CD4-positive, alpha-beta T cell treated with Interleukin-4 for 4 hours (primary cell): ENCODE data around the gene PFDN4.

Experiments
- DNase-seq: peaks from one replicate; pipeline ENCODE4 v3.0.0-alpha.2; 2020

Gene PFDN4

DNA sequence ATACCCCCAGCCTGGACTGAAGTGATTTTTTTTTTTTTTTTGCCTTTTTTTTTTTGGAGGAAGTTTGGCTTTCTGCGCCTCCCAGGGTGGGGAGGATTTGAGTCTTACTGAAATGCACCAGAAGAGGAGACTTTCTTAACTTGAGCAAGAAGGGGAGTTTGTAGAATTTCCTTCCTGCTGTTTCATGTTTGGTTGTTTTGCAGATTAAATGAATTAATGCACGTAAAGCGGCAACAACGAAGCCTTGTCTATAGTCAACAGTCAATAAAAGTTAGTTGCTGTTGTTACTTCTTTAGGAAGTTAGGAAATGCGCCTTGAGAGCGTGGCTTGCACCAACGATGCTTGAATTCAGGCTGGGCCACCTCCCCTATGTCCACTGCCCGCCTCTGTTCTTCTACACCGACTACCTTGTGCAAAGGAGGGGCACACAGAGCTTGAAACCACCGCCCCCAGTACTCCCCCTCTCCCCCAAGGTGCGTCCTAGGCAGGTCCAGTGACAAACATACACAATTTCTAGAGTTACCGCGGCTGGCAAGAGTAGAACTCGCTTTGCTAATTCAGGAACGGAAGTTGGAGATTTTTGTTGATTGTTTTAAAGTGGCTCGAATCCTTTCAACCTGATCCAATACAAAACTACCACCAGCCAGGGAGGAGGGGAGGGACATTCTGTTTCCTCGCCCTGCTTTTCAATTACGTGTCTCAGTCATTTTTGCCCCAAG, 33.3 kb upstream of the PFDN4 start:
- no peak for DNase-seq

GRCh38 chr20:54176610-54177009, 31.3 kb upstream of the PFDN4 start:
- DNase-seq: no peak

GRCh38 chr20:54177378-54177777, 30.5 kb upstream of the PFDN4 start:
- DNase-seq: no peak

DNA sequence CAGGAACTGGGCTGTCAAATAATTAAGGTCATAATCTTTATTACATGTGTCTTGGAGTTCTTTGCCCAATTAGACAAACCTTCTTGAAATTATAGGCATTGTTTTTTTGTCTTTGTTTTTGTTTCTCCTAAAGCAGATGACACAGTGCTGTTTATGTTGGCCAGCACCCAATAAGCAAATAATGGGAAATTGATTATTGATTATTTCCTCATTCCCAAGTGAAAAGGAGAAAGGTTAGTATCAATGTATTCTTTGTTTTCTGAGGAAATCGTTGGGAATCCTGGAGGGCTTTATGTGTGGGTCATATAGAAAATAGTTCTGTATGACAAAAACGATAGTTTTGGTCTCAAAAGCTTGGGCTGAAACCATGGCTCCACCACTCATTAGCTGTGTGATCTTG, 29.6 kb upstream of the PFDN4 start:
- no peak for DNase-seq

DNA sequence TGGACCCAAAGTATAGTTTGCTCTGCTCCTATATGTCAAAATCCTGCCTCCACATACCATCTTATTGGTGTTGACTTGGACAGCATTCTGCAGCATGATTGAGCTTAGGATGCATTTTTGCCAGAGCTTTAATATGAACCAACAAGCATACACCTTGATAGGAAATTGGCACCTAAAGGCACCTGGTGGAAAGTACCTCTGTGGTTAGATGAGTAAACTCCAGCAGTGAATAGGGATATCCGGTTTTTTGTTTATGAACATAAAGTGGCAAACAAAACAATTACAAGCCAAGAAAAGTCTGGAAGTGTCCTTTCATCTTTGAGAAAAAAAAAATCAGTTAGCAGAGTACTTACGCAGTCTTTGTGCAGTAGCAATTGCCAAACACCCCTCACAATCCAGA, 27.9 kb upstream of the PFDN4 start:
- no peak for DNase-seq

GRCh38 chr20:54180931-54181330, 27.0 kb upstream of the PFDN4 start:
- DNase-seq: no peak

DNA sequence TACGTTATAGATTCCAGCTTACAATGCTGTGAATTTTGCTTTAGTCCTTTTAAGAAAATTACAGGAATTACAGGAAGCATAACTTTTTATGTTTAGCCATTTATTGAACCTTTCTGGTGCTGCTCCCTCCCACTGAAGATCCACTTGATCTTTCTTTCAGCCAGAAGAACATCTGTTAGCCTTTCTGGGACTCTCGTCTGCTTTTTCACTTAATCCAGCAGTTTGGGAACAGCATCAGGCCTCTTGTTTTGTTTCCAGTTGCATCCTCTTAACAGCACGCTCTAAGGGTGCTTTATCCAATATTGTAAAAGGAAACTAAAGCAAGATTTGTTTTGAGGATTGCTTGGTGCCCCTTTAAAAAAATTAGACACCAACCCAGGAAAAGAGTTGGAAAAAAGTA, 23.8 kb upstream of the PFDN4 start:
- DNase-seq: no peak

DNA sequence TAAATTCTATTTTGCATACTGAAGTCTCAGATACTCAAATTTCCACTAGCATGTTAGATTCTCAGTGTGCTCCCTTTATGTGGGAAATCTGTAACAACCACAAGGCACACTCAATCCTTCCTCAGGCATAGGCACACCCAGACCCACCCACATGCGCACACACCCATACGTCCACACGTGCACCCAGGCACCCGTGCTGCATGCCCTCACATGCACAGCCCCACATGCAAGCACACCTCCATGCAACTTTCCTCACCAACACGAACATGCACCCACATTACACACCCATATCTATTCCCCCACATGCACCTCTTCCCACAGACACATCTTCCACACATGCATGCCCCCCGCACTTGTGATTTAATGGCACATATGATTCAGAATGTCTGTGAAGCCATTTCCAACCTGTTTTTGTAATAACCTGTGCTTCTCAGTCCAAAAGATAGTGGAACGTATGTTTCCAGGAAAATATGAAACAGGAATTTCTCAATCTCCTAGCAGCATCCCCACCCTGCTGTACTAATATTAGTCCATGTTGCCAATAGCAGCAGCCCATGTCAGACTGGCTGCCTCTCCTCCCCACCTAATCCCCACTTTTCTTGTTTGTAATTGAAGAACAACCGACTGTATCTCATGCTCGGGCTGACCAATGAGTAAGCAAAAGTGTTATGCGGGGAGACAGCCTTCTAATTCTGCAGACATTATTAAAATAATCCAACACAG, 22.8 kb upstream of the PFDN4 start:
- DNase-seq: no peak

DNA sequence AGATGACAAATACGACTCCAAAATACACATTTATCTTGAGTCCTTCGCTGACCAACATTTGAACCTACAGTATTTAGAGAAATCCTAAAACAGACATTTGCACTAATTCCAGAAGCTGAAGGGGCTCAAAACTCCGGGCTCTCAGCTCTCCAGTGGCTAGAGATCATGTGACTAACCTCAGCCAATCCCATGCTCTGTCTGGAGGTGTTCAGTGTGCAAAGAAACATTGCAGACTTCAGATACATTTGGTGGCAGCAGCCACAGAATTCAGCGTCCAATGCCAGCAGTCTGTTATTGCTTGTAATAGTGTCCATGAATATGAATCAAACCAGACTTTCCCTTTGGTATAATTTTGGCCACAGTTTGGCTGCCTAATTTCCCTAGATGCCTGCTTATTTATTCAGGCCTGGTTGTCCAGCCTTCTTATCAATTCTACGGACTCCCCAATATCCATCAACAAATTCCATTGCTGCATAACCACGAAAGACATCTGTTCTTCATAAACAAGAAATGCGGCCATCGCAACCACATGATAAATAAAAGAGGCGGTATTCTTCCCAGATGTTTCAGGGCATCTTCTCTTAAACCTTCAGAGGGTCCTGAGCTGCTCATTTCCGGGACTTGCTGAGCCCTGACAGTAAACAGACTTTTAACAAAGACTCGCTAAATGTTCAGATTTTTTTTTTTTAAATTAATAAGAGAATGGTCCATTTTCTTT, 19.6 kb upstream of the PFDN4 start:
- no peak for DNase-seq

DNA sequence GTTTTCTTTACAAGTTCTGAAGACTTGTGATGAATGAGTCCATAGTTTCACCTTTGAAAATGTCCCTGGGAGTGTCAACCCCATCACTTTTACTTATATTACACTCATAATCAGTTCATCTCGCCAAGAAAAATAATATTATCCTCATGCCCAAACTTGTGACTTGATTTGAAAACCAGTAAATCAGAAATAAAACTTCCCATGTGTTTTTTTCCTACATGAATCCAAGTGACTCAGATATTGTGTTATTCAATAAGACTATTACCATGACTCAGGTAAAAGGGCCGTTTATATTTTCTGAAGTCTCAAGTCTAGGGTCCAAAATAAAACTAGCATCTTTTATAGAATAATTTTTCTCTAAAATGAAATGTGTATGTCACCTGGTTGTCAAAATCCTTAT, 18.3 kb upstream of the PFDN4 start:
- no peak for DNase-seq

- DNase-seq: no peak
These were observed 17.7 kb upstream of the PFDN4 start for GRCh38 chr20:54190217-54190616.

GRCh38 chr20:54193817-54194216, 14.1 kb upstream of the PFDN4 start:
- DNase-seq: no peak

DNA sequence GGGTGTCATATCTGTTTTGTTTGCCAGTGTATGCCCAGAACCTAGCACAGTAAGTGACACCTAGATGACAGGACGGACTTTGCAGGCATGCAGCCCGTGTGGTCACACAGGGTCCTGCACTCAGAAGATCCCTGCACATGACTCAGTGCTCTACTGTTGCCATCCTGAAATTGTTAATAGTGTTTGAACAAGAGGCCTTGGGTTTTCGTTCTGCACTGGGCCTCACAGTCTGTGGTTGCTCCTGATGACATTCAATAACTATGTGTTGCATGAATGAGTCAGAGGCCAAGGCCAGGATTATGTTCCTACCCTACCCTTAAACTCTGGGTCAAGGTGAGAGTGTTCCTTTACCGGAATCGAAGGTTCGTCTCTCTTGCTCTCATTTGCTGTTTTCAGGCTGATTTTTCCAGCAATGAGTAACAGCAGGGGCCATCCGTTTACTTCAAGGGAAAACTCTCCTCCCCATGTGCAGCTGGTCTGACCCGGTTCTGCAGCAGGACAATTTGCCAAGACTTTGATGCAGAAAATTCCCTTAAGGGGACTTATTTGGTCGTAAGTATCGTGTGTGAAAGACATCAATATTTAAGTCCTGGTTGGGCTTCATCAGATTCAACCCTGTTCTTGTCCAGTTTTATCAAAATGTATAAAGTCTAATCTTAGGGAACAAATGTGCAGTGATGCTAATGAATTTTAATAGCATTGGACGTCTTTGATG, 13.0 kb upstream of the PFDN4 start:
- no peak for DNase-seq

GRCh38 chr20:54195483-54196472, 12.1 kb upstream of the PFDN4 start:
- DNase-seq: no peak

DNA sequence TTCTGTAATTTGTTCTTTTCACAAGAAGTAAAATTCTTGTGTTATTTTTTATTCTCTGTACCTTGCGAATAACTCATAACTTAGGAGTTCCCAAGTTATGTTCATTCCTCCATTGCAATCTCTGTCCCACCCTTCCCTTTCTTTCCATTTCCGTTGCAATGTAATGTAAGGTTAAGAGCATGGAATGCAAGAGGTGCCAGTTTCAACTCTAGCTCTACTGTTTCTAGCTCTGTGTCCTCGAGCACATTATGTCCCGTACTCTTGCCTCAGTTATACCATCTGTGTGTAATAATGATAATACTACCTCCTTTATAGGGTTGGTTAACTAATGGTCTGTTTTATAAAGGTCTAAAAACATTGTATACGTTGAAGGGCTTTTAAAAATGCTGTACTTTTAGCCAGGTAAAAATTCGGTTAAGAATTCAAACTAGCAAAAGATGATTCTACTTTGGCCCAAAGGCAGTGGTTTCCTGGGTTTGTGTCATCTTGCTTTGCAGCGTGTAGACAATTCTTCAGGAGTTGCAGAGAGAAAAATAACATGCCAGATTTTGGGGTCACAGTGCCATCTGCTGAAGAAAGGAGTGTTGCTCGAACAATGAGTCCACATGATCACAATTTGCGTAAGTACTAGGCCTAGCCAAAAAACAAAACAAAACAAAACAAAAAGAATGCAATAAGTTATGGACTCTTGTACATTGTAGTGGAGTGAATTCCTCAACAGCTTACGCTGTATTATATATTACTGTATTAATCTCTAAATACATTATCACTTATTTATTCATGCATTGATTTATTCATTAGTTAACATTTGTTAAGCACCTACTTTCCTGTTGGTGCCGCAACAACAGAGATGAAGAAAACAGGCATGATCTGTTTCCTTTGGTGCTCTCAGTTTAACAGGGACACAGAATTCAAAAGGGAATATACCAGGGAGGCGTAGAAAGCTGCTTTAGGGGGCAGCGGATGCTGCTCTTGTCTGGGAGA, 10.0 kb upstream of the PFDN4 start:
- DNase-seq: no peak

- no peak for DNase-seq
These were observed 8.6 kb upstream of the PFDN4 start for GRCh38 chr20:54199283-54199682.

DNA sequence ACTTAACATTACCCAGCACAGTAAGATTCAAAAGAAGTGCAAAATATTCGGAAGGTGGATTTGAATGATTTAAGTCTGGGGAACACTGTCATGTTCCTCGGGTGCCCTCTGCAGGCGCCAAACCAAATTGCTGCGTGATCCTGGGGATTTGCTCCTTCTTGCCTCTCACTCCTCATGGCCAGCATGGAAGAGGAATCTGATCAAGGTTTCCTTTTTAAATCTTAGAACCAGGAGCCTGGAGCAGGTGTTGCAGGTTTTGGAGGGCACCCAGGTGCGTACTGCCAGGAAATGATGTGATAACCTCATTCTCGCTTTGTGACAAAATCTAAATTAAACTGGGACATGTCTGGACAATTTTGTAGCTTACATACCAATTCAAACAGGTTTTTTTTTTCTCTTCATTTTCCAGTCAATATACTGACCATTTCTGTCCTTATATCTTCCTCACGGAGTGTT, 8.1 kb upstream of the PFDN4 start:
- peak; percentile 71 for DNase-seq

DNA sequence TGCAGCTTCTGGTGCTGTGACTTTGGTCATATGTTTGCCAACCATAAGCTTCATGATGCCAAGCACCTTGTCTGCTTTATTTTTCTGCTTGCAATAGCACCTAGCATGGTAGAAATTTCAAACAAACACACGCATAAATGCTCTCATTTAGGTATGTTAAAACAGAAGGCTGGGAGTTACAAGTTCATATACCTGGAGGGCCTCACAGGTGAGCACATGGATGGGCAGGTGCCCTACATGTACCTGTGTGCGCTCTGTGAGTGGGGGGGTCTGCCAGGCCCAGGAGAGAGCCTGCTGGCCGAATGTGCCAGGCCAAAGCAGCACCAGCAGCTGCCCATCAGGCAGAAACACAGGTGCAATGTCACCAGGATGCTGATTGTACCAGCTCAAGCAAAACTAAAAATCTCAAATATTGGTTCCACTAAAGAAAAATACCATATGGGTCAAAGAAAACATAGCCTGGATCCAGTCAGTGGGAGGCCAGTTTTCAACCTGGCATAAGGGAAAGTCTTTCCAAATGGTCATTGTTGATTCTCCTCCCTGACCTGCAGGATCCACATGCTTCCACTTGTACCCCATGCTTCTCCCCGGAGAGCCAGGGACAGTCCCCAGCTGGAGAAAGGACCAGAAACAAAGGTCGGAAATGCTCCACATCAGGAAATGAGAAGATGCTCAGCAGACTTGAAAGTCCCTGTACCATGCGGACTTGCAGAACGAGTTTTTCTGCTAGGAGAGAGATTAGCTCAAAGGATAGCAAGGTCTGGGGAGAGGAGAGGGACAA, 7.2 kb upstream of the PFDN4 start:
- no peak for DNase-seq

GRCh38 chr20:54201268-54201846, 6.5 kb upstream of the PFDN4 start:
- DNase-seq: no peak

DNA sequence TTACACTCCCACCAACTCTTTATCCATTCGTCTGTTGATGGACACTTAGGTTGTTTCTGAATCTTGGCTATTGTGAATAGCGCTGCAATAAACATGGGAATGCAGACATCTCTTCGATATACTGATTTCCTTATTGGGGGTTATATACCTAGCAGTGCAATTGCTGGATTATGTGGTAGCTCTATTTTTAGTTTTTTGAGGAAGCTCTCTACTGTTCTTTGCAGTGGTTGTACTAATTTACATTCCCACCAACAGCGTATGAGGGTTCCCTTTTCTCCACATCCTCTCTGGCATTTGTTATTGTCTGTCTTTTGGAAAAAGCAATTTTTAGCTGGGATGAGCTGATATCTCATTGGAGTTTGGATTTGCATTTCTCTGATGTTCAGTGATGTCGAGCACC, 4.6 kb upstream of the PFDN4 start:
- no peak for DNase-seq
